CD4-positive, alpha-beta memory T cell (primary cell): Measurements from ENCODE around the gene PTCH2. TPM values are rescaled to one million over a fixed set of nuclear protein-coding genes. Genes with fewer than 3 reads are reported as not detected.

ENCODE experiments used
- polyA plus RNA-seq, 2 donors: library from polyadenylated mRNA; unstranded; fragments of 300-500 nt; fragmentation: Illumina TruSeq; gene quantifications; one replicate each; pipeline ENCODE4 v1.2.3, GENCODE V29; 2021
- total RNA-seq, 2 experiments: library from RNA; stranded (reverse); gene quantifications; one replicate each; pipeline ENCODE4 v1.2.3, GENCODE V29; 2021

PTCH2 gene
- total and polyA plus RNA-seq, 4 experiments from 2014 or later, result 0.20 to 1.4 (median 1.3) TPM; not detected in 1

Other genes starting within 250 kb of the PTCH2 start
- 1 to 10 TPM; 1.7 to 2.2 TPM for gene TMEM53, start 168.8 kb downstream of the PTCH2 start, total RNA-seq
- 1 to 10 TPM; 3.5 to 5.7 TPM for gene TMEM53, start 168.8 kb downstream of the PTCH2 start, polyA plus RNA-seq
- gene ARMH1, start 168.5 kb downstream of the PTCH2 start, total RNA-seq, result 10 to 100 TPM; 64.0 to 74.5 TPM
- 10 to 100 TPM; 26.0 to 30.4 TPM for gene ARMH1, start 168.5 kb downstream of the PTCH2 start, polyA plus RNA-seq
- gene RNU5D-1, start 112.1 kb downstream of the PTCH2 start, total RNA-seq, result not detected
- gene RNU5D-1, start 112.1 kb downstream of the PTCH2 start, polyA plus RNA-seq, result not detected
- gene KIF2C, start 103.4 kb downstream of the PTCH2 start, total RNA-seq, result 1 to 10 TPM; 1.4 to 1.5 TPM
- gene KIF2C, start 103.4 kb downstream of the PTCH2 start, polyA plus RNA-seq, result under 1 TPM in 1 of 2 donors, not detected in 1; 0.16 TPM
- 1,000 to 10,000 TPM; 2,728 to 2,811 TPM for gene RPS8, start 67.7 kb downstream of the PTCH2 start, total RNA-seq
- gene RPS8, start 67.7 kb downstream of the PTCH2 start, polyA plus RNA-seq, result 1,000 to 10,000 TPM in 1 of 2 donors, 100 to 1,000 TPM in 1; 778 to 1,323 TPM
- gene BEST4, start 55.1 kb downstream of the PTCH2 start, total RNA-seq, result 1 to 10 TPM; 1.2 to 1.6 TPM
- under 1 TPM in 1 of 2 donors, not detected in 1; 0.20 TPM for gene BEST4, start 55.1 kb downstream of the PTCH2 start, polyA plus RNA-seq
- 100 to 1,000 TPM; 151 to 153 TPM for gene PLK3, start 42.9 kb downstream of the PTCH2 start, total RNA-seq
- gene PLK3, start 42.9 kb downstream of the PTCH2 start, polyA plus RNA-seq, result 10 to 100 TPM; 37.3 to 43.7 TPM
- gene DYNLT4, start 35.9 kb downstream of the PTCH2 start, total RNA-seq, result under 1 TPM in 1 of 2 experiments, not detected in 1; 0.47 TPM
- 1 to 10 TPM; 1.0 to 1.6 TPM for gene DYNLT4, start 35.9 kb downstream of the PTCH2 start, polyA plus RNA-seq
- gene BTBD19, start 34.7 kb downstream of the PTCH2 start, total RNA-seq, result 10 to 100 TPM; 14.8 to 16.8 TPM
- gene BTBD19, start 34.7 kb downstream of the PTCH2 start, polyA plus RNA-seq, result under 1 TPM; 0.25 to 0.26 TPM
- 10 to 100 TPM; 13.7 to 16.1 TPM for gene EIF2B3, start 143.3 kb upstream of the PTCH2 start, total RNA-seq
- gene EIF2B3, start 143.3 kb upstream of the PTCH2 start, polyA plus RNA-seq, result 10 to 100 TPM; 24.2 to 25.9 TPM
- gene HECTD3, start 168.1 kb upstream of the PTCH2 start, total RNA-seq, result 10 to 100 TPM; 56.3 to 61.3 TPM
- gene HECTD3, start 168.1 kb upstream of the PTCH2 start, polyA plus RNA-seq, result 10 to 100 TPM; 15.6 to 31.6 TPM
- gene UROD, start 169.0 kb upstream of the PTCH2 start, total RNA-seq, result 10 to 100 TPM; 46.0 to 52.0 TPM
- 100 to 1,000 TPM in 1 of 2 donors, 10 to 100 TPM in 1; 77.3 to 114 TPM for gene UROD, start 169.0 kb upstream of the PTCH2 start, polyA plus RNA-seq